Measurements from ENCODE around the gene TRAM2.
A peak's percentile ranks its signal among the peaks of the same experiment; 100 is the strongest.

TRAM2 gene

GRCh38 chr6:52603000-52603795 lies 26.3 kb upstream of the TRAM2 start:
- no CpG with 5 or more reads among the region's 3 CpGs for WGBS, 2 donors (ENCODE audit: extremely low coverage in 2 of 2, insufficient read length in 2 of 2, insufficient replicate concordance in 1 of 2)
- H3K4me2 ChIP-seq (ENCODE audit: insufficient read depth, low read length, poor library complexity, severe bottlenecking), result no peak overlapping the region
- no peaks in the 10 kb centered on the region for H3K9me3 ChIP-seq (replicated peaks in 1 of 2; ENCODE audit: control insufficient read depth in 2 of 2, insufficient read depth in 1 of 2, low read depth in 1 of 2, low read length in 2 of 2)
- H3K27ac ChIP-seq (replicated peaks; ENCODE audit: low read length), result no peak overlapping the region
- no peaks in the 10 kb centered on the region for H3K4me1 ChIP-seq (ENCODE audit: control insufficient read depth in 2 of 2, insufficient read depth in 1 of 2, low read depth in 1 of 2, low read length in 2 of 2)
- no peak overlapping the region for H3K4me3 ChIP-seq (ENCODE audit: low read length in 2 of 2)
- H2BK15ac ChIP-seq (ENCODE audit: low read length), result no peak overlapping the region
- H4K8ac ChIP-seq (ENCODE audit: low read depth, low read length), result no peak overlapping the region
- H2AK5ac ChIP-seq (ENCODE audit: low read depth, low read length), result no peak overlapping the region
- H3K14ac ChIP-seq (ENCODE audit: low read length), result no peak overlapping the region
- no peak overlapping the region for H4K91ac ChIP-seq (ENCODE audit: low read depth, low read length, poor library complexity)
- no peak overlapping the region for H2BK120ac ChIP-seq (ENCODE audit: low read depth, low read length)
- no peaks in the 10 kb centered on the region for H3K79me1 ChIP-seq (ENCODE audit: low read depth, low read length)
- H2BK12ac ChIP-seq (ENCODE audit: low read length), result no peak overlapping the region
- H3K9ac ChIP-seq (ENCODE audit: low read depth, low read length, poor library complexity), result no peak overlapping the region
- no peak overlapping the region for H2BK5ac ChIP-seq (ENCODE audit: low read length)
- DNase-seq (ENCODE audit: low spot score), result no peak
- no peak overlapping the region for H3K23ac ChIP-seq (ENCODE audit: low read depth, low read length, poor library complexity)
- H2AFZ ChIP-seq (ENCODE audit: low read length), result no peak overlapping the region
- H3K27me3 ChIP-seq (ENCODE audit: control insufficient read depth in 3 of 3, insufficient read depth in 3 of 3, low read depth in 1 of 3, low read length in 3 of 3), result no peaks in the 10 kb centered on the region
- no peaks in the 10 kb centered on the region for H3K36me3 ChIP-seq (replicated peaks in 1 of 2; ENCODE audit: control insufficient read depth in 2 of 2, insufficient read depth in 2 of 2, low read length in 2 of 2)
- H3K4ac ChIP-seq (ENCODE audit: low read length), result no peak overlapping the region
- H3K18ac ChIP-seq (ENCODE audit: low read length), result no peak overlapping the region

GRCh38 chr6:52598824-52599190 lies 21.9 kb upstream of the TRAM2 start:
- no CpG with 5 or more reads among the region's 2 CpGs for WGBS, 2 donors (ENCODE audit: extremely low coverage in 2 of 2, insufficient read length in 2 of 2, insufficient replicate concordance in 1 of 2)
- Histone ChIP-seq H3K9me3 (replicated peaks in 1 of 2; ENCODE audit: control insufficient read depth in 2 of 2, insufficient read depth in 1 of 2, low read depth in 1 of 2, low read length in 2 of 2) (no peaks in the 10 kb centered on the region), H3K36me3 (replicated peaks in 1 of 2; ENCODE audit: control insufficient read depth in 2 of 2, insufficient read depth in 2 of 2, low read length in 2 of 2) (no peaks in the 10 kb centered on the region), H2BK15ac (ENCODE audit: low read length) (no peak overlapping the region), H2BK12ac (ENCODE audit: low read length) (no peak overlapping the region), H3K9ac (ENCODE audit: low read depth, low read length, poor library complexity) (no peak overlapping the region), H3K27me3 (ENCODE audit: control insufficient read depth in 3 of 3, insufficient read depth in 3 of 3, low read depth in 1 of 3, low read length in 3 of 3) (no peaks in the 10 kb centered on the region), H3K23ac (ENCODE audit: low read depth, low read length, poor library complexity) (no peak overlapping the region), H3K4me3 (ENCODE audit: low read length in 2 of 2) (no peak overlapping the region), H3K27ac (replicated peaks; ENCODE audit: low read length) (no peak overlapping the region), H3K4ac (ENCODE audit: low read length) (no peak overlapping the region), H3K18ac (ENCODE audit: low read length) (no peak overlapping the region), H2AFZ (ENCODE audit: low read length) (peak overlapping the region; percentile 90), H2BK5ac (ENCODE audit: low read length) (no peak overlapping the region), H2AK5ac (ENCODE audit: low read depth, low read length) (no peak overlapping the region), H4K8ac (ENCODE audit: low read depth, low read length) (no peak overlapping the region), H3K79me1 (ENCODE audit: low read depth, low read length) (no peaks in the 10 kb centered on the region), H4K91ac (ENCODE audit: low read depth, low read length, poor library complexity) (no peak overlapping the region), H2BK120ac (ENCODE audit: low read depth, low read length) (no peak overlapping the region), H3K14ac (ENCODE audit: low read length) (no peak overlapping the region), H3K4me1 (ENCODE audit: control insufficient read depth in 2 of 2, insufficient read depth in 1 of 2, low read depth in 1 of 2, low read length in 2 of 2) (peaks cover 10 to 16% of the 10 kb centered on the region in 2 donors), H3K4me2 (ENCODE audit: insufficient read depth, low read length, poor library complexity, severe bottlenecking) (no peak overlapping the region)
- DNase-seq (ENCODE audit: low spot score), result no peak

- no peak overlapping the region for H3K4me2 ChIP-seq (ENCODE audit: insufficient read depth, low read length, poor library complexity, severe bottlenecking)
- no peak overlapping the region for H4K91ac ChIP-seq (ENCODE audit: low read depth, low read length, poor library complexity)
- no peak overlapping the region for H3K4me3 ChIP-seq (ENCODE audit: low read length in 2 of 2)
- no peak overlapping the region for H2BK120ac ChIP-seq (ENCODE audit: low read depth, low read length)
- H2AK5ac ChIP-seq (ENCODE audit: low read depth, low read length), result no peak overlapping the region
- H4K8ac ChIP-seq (ENCODE audit: low read depth, low read length), result peak overlapping the region; percentile 87
- no peak overlapping the region for H2BK12ac ChIP-seq (ENCODE audit: low read length)
- H3K27me3 ChIP-seq (ENCODE audit: control insufficient read depth in 3 of 3, insufficient read depth in 3 of 3, low read depth in 1 of 3, low read length in 3 of 3), result no peaks in the 10 kb centered on the region
- no peak overlapping the region for H3K27ac ChIP-seq (replicated peaks; ENCODE audit: low read length)
- H3K23ac ChIP-seq (ENCODE audit: low read depth, low read length, poor library complexity), result no peak overlapping the region
- DNase-seq (ENCODE audit: low spot score), result peak; percentile 62
- H3K9ac ChIP-seq (ENCODE audit: low read depth, low read length, poor library complexity), result no peak overlapping the region
- peak overlapping the region; percentile 90 for H2AFZ ChIP-seq (ENCODE audit: low read length)
- H3K36me3 ChIP-seq (replicated peaks in 1 of 2; ENCODE audit: control insufficient read depth in 2 of 2, insufficient read depth in 2 of 2, low read length in 2 of 2), result no peaks in the 10 kb centered on the region
- no peak overlapping the region for H3K4ac ChIP-seq (ENCODE audit: low read length)
- peaks cover 10 to 16% of the 10 kb centered on the region in 2 donors for H3K4me1 ChIP-seq (ENCODE audit: control insufficient read depth in 2 of 2, insufficient read depth in 1 of 2, low read depth in 1 of 2, low read length in 2 of 2)
- H2BK5ac ChIP-seq (ENCODE audit: low read length), result no peak overlapping the region
- WGBS, 2 donors (ENCODE audit: extremely low coverage in 2 of 2, insufficient read length in 2 of 2, insufficient replicate concordance in 1 of 2), result no CpG with 5 or more reads among the region's 12 CpGs
- H2BK15ac ChIP-seq (ENCODE audit: low read length), result no peak overlapping the region
- peak overlapping the region; percentile 50 for H3K18ac ChIP-seq (ENCODE audit: low read length)
- H3K79me1 ChIP-seq (ENCODE audit: low read depth, low read length), result no peaks in the 10 kb centered on the region
- no peak overlapping the region for H3K14ac ChIP-seq (ENCODE audit: low read length)
- H3K9me3 ChIP-seq (replicated peaks in 1 of 2; ENCODE audit: control insufficient read depth in 2 of 2, insufficient read depth in 1 of 2, low read depth in 1 of 2, low read length in 2 of 2), result no peaks in the 10 kb centered on the region
Measured at GRCh38 chr6:52598123-52598823, 21.4 kb upstream of the TRAM2 start.

GRCh38 chr6:52597738-52598122 lies 20.9 kb upstream of the TRAM2 start:
- no peaks in the 10 kb centered on the region for H3K79me1 ChIP-seq (ENCODE audit: low read depth, low read length)
- no peak overlapping the region for H2BK15ac ChIP-seq (ENCODE audit: low read length)
- no peak overlapping the region for H3K18ac ChIP-seq (ENCODE audit: low read length)
- no peak overlapping the region for H3K4ac ChIP-seq (ENCODE audit: low read length)
- H3K9ac ChIP-seq (ENCODE audit: low read depth, low read length, poor library complexity), result no peak overlapping the region
- H3K27ac ChIP-seq (replicated peaks; ENCODE audit: low read length), result no peak overlapping the region
- H2BK120ac ChIP-seq (ENCODE audit: low read depth, low read length), result no peak overlapping the region
- H3K4me1 ChIP-seq (ENCODE audit: control insufficient read depth in 2 of 2, insufficient read depth in 1 of 2, low read depth in 1 of 2, low read length in 2 of 2), result peaks cover 10 to 16% of the 10 kb centered on the region in 2 donors
- no peaks in the 10 kb centered on the region for H3K27me3 ChIP-seq (ENCODE audit: control insufficient read depth in 3 of 3, insufficient read depth in 3 of 3, low read depth in 1 of 3, low read length in 3 of 3)
- no peak overlapping the region for H2BK5ac ChIP-seq (ENCODE audit: low read length)
- H3K23ac ChIP-seq (ENCODE audit: low read depth, low read length, poor library complexity), result no peak overlapping the region
- H2BK12ac ChIP-seq (ENCODE audit: low read length), result no peak overlapping the region
- DNase-seq (ENCODE audit: low spot score), result no peak
- H3K4me3 ChIP-seq (ENCODE audit: low read length in 2 of 2), result no peak overlapping the region
- no peak overlapping the region for H3K4me2 ChIP-seq (ENCODE audit: insufficient read depth, low read length, poor library complexity, severe bottlenecking)
- no peaks in the 10 kb centered on the region for H3K9me3 ChIP-seq (replicated peaks in 1 of 2; ENCODE audit: control insufficient read depth in 2 of 2, insufficient read depth in 1 of 2, low read depth in 1 of 2, low read length in 2 of 2)
- H2AFZ ChIP-seq (ENCODE audit: low read length), result peak overlapping the region; percentile 90
- H3K14ac ChIP-seq (ENCODE audit: low read length), result no peak overlapping the region
- no peaks in the 10 kb centered on the region for H3K36me3 ChIP-seq (replicated peaks in 1 of 2; ENCODE audit: control insufficient read depth in 2 of 2, insufficient read depth in 2 of 2, low read length in 2 of 2)
- H4K8ac ChIP-seq (ENCODE audit: low read depth, low read length), result peak overlapping the region; percentile 87
- no peak overlapping the region for H2AK5ac ChIP-seq (ENCODE audit: low read depth, low read length)
- H4K91ac ChIP-seq (ENCODE audit: low read depth, low read length, poor library complexity), result no peak overlapping the region
